Measurements from ENCODE around the gene PCDH15.

- TF ChIP-seq CTCF (conservative IDR thresholded peaks at IDR 0.05; ENCODE audit: low read length) (no peak), EZH2phosphoT487 (IDR thresholded peaks at IDR 0.05; ENCODE audit: borderline replicate concordance, low read depth, low read length) (no peak)
These were observed 692.1 kb downstream of the PCDH15 start for GRCh38 chr10:54108961-54109360.

All from OCI-LY7 (cell line).